GM12891 (cell line): ENCODE data around the gene TMCO4.

Experiments
- POLR2A ChIP-seq: IDR thresholded peaks from 2 replicates; pipeline ENCODE4 v1.6.1; 2011; ENCODE audit warnings: low read depth, low read length, control low read depth
- POLR2AphosphoS5 ChIP-seq: IDR thresholded peaks from 2 replicates; pipeline ENCODE4 v1.6.1; 2011; ENCODE audit warnings: low read depth, low read length, control low read depth
- TAF1 ChIP-seq: IDR thresholded peaks from 2 replicates; pipeline ENCODE4 v1.6.1; 2011; ENCODE audit warnings: low read depth, low read length, control low read depth

- TF ChIP-seq POLR2A (no peak), POLR2AphosphoS5 (no peak), TAF1 (no peak)
Measured at GRCh38 chr1:19676438-19676922, 123.2 kb downstream of the TMCO4 start.
